ENCODE measurements around the gene KIF3B.
"Not testable (repeated sequence)": the region's sequence is repeated elsewhere in the genome, so short reads cannot be mapped to it uniquely, and the experiment has no call there.

KIF3B gene

DNA sequence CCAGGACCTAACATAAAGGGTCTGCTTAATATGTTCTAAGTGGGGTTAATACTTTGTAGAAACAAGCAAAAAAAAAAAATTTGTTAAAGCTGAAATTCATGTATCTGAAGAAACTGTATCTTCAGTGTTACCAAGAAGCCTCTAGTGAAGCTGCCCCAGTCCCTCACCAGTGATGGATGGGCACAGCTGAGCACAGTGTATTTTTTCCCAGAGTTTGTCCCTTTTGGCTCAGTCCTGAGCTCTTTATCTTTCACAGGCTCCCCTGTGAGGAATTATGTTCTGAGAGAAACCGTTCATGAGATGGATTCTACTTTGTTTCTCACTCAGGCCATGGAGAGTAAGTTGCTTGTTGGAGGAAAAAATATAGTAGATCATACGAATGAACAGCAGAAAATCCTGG is 38.4 kb downstream of the KIF3B start:
- no peak for DNase-seq (ENCODE audit: low spot score)
- TF ChIP-seq, protein P1, sequence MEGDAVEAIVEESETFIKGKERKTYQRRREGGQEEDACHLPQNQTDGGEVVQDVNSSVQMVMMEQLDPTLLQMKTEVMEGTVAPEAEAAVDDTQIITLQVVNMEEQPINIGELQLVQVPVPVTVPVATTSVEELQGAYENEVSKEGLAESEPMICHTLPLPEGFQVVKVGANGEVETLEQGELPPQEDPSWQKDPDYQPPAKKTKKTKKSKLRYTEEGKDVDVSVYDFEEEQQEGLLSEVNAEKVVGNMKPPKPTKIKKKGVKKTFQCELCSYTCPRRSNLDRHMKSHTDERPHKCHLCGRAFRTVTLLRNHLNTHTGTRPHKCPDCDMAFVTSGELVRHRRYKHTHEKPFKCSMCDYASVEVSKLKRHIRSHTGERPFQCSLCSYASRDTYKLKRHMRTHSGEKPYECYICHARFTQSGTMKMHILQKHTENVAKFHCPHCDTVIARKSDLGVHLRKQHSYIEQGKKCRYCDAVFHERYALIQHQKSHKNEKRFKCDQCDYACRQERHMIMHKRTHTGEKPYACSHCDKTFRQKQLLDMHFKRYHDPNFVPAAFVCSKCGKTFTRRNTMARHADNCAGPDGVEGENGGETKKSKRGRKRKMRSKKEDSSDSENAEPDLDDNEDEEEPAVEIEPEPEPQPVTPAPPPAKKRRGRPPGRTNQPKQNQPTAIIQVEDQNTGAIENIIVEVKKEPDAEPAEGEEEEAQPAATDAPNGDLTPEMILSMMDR (IDR thresholded peaks at IDR 0.05; ENCODE audit: extremely low read depth, missing control alignments), result no peak

DNA sequence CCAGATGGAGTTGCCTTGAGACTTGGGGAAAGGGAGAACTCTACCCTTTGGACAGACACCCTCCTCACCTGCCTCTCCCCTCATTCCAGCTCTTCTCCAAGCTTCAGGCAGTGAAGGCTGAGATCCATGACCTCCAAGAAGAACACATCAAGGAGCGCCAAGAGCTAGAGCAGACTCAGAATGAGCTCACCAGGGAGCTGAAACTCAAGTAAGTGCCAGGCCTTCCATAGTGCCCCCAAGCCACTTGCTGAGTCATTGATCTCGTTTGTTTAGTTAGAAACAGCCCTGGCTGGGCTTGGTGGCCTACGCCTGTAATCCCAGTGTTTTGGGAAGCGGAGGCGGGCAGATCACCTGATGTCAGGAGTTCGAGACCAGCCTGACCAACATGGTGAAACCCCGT is 39.2 kb downstream of the KIF3B start:
- no peak for DNase-seq (ENCODE audit: low spot score)
- TF ChIP-seq, protein P1 (IDR thresholded peaks at IDR 0.05; ENCODE audit: extremely low read depth, missing control alignments), result no peak

DNA sequence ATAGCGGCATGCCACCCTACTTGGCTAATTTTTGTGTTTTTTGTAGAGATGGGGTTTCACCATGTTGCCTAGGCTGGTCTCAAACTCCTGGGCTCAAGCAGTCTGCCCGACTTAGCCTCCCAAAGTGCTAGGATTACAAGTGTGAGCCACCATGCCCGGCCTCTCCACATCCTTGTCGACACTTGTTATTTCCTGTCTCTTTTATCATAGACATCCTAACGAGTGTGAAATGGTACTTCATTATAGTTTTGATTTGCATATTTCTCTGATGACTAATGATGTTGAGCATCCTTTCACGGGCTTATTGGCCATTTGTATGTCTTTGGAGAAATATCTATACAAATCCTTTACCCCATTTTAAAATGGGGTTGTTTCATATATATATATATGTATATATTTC is 41.6 kb downstream of the KIF3B start:
- TF ChIP-seq, protein P1 (IDR thresholded peaks at IDR 0.05; ENCODE audit: extremely low read depth, missing control alignments), result no peak
- no peak for DNase-seq (ENCODE audit: low spot score)

DNA sequence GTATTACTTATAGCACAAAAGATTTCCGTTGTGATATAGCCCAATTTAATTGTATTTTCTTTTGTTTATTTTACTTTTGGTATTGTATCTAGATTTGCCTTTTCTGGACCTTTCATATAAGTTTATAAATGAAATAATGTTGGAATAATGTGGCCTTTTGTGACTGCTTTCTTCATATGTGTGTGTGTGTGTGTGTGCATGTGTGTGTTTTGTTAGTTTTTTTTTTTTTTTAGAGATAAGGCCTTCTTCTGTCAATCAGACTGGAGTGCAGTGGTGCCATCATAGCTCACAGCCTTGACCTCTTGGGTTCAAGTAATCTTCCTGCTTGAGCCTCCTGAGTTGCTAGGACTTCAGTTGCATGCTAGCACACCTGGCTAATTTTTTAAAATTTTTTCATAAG is 42.9 kb downstream of the KIF3B start:
- TF ChIP-seq, protein P1 (IDR thresholded peaks at IDR 0.05; ENCODE audit: extremely low read depth, missing control alignments), result no peak
- DNase-seq (ENCODE audit: low spot score), result no peak

DNA sequence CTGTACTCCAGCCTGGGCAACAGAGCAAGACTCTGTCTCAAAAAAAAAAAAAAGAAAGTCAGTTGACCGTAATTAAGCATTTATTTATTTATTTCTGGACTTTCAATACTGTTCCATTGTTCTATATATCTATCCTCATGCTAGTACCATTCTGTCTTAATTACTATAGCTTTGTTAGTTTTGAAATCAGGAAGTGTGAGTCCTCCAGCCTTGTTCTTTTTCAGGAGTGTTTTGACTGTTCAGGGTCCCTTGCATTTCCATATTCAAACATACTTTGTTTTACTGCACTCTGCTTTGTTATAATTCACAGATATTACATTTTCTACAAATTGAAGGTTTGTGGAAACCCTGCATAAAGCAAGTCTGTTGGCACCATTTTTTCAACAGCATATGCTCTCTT is 43.9 kb downstream of the KIF3B start:
- DNase-seq (ENCODE audit: low spot score), result no peak

DNA sequence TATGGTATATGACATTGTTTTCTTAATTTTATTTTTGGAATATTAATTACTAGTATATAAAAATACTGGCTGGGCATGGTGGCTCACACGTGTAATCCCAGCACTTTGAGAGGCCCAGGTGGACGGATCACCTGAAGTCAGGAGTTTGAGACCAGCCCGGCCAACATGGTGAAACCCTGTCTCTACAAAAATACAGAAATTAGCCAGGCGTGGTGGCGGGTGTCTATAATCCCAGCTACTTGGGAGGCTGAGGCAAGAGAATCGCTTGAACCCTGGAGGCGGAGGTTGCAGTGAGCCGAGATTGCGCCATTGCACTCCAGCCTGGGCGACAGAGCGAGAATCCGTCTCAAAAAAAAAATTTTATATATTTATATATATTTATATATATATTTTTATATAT is 44.8 kb downstream of the KIF3B start:
- DNase-seq (ENCODE audit: low spot score), result not testable (repeated sequence)

More for the DNA sequence above, 43.9 kb downstream of the KIF3B start:
- TF ChIP-seq, protein P1 (IDR thresholded peaks at IDR 0.05; ENCODE audit: extremely low read depth, missing control alignments), result no peak

DNA sequence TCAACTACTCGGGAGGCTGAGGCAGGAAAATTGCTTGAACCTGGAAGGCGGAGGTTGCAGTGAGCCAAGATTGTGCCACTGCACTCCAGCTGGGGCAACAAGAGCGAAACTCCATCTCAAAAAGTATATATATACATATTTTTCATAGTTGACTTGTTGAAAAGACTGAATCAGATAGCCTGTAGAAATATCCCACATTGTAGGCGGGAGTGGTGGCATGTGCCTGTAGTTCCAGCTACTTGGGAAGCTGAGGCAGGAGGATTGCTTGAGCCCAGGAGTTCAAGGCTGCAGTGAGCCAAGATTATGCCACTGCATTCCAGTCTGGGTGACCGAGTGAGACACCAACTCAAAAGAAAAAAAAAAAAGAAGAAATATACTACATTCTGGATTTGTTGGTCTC is 46.3 kb downstream of the KIF3B start:
- DNase-seq (ENCODE audit: low spot score), result not testable (repeated sequence)

DNA sequence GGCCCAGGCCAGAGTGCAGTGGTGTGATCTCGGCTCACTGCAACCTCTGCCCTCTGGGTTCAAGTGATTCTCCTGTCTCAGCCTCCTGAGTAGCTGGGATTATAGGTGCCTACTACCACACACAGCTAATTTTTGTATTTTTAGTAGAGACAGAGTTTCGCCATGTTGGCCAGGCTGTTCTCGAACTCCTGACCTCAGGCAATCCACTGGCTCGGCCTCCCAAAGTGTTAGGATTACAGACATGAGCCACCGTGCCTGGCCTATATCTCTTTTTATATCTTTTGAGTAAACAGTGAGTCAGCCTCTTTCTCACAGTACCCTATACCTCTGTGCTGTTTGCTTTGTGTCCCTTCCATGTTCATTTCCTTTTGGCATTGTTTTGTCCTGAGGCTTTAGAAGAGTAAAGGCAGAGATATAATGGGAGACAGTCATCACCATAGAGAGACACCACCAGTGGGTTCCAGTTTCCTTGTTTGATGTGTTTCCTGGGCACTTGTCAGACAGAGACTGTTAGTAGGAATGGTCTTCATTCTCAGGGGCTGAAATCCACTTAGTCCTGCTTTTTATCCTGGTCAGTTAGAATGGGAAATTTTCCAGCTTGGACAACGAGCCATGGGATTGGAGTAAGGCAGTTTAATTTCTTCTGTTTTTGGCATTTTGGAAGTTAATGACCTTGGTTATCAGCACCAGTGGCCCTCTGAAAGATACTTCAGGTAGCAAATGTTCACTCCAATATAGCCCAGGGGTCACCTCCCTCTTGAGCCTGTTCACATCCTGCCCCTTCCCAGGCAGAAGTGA is 48.5 kb downstream of the KIF3B start:
- TF ChIP-seq, protein P1 (IDR thresholded peaks at IDR 0.05; ENCODE audit: extremely low read depth, missing control alignments), result no peak
- DNase-seq (ENCODE audit: low spot score), result no peak
